ENCODE measurements around the gene CELA2A.

The CELA2A gene

GRCh38 chr1:15456313-15456954 is at the start of gene CELA2A:
CELA2A (plus strand) TSS chr1:15456732; CDS start chr1:15456754, 22 bp downstream.
- DNase-seq (ENCODE audit: low spot score) = no peak

GRCh38 chr1:15407580-15407979 is 49.0 kb upstream of the CELA2A start:
- DNase-seq (ENCODE audit: low spot score) = no peak

DNA sequence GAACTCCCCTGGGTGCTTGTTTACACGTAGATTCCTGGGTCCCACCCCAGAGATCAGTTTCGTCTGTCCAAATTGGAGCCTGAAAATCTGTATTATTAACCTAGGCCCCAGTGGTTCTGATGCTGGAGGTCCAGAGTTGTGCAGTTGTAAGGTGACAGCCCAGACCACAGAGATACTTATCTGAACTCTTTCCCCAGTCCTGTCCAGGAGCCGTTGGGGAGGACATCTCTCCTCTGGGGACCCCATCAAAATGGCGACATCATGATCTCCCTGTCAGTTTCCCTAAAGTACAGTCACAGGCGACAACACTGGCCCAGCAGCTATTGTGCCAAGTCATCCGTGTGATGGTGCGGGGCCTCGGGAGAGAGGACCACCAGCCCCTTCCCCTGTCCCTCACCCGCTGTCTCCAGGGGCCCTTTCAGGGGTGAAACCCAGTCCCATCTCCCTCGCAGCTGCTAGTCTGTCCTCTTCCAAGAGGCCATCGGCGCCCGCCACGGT is 47.6 kb upstream of the CELA2A start:
- no peak for DNase-seq (ENCODE audit: low spot score)

- peak; percentile 90 for DNase-seq (ENCODE audit: low spot score)
Measured at GRCh38 chr1:15409388-15410222, 46.9 kb upstream of the CELA2A start, which contains the start of gene EFHD2. EFHD2 (plus strand) TSS chr1:15409888; CDS start chr1:15409972, 84 bp downstream.

- no peak for DNase-seq (ENCODE audit: low spot score)
Measured at GRCh38 chr1:15410223-15410883, 46.2 kb upstream of the CELA2A start.

DNA sequence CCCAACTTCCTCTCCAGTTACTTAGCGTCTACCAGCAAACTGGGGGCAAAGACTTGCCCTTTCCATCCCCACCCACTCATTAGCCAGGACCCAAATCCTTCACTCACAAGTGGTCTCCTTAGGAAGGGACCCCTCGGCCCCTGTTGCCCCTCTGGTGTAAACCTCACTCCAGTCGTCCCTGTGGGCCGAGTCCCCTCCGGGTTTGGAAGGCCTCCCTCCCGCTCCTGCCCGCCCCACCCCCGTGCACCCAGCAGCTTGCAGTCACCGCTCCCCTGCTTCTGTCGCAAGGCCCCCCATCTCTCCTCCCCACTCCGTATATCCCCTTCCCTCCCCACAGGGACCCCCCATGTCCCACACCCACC is 45.7 kb upstream of the CELA2A start:
- DNase-seq (ENCODE audit: low spot score) = no peak

GRCh38 chr1:15411593-15412137 is 44.9 kb upstream of the CELA2A start:
- DNase-seq (ENCODE audit: low spot score) = no peak

DNA sequence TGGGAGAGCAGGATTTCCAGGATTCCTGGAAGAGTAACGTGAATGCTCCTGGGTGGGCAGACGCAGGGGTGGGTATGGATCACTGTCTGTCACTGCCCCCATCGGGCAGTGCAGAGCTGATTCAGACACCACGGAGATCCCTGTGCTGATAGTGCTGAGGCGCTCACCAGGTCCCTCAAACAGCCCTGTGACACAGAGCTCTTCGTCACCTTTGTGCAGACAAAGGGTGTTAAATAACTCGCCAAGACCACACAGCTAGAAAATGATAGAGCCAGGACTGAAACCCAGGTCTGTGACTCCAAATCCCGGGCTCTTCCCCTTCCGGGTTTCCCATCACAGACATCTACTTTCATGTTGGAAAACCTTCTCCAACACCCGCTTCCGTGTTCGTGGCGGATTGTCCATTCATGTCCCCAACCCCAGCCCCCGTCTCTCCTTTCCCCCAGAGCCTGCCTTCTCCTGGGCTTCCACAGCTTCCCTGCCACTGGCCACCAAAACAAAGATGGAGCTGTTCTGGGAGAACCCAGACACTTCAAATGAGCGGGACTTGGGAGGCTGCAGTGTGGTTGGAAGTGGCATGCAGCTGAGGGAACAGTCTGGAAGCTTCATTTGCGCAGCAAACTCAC is 44.2 kb upstream of the CELA2A start:
- no peak for DNase-seq (ENCODE audit: low spot score)

- no peak for DNase-seq (ENCODE audit: low spot score)
Measured at GRCh38 chr1:15412843-15413242, 43.7 kb upstream of the CELA2A start.

DNA sequence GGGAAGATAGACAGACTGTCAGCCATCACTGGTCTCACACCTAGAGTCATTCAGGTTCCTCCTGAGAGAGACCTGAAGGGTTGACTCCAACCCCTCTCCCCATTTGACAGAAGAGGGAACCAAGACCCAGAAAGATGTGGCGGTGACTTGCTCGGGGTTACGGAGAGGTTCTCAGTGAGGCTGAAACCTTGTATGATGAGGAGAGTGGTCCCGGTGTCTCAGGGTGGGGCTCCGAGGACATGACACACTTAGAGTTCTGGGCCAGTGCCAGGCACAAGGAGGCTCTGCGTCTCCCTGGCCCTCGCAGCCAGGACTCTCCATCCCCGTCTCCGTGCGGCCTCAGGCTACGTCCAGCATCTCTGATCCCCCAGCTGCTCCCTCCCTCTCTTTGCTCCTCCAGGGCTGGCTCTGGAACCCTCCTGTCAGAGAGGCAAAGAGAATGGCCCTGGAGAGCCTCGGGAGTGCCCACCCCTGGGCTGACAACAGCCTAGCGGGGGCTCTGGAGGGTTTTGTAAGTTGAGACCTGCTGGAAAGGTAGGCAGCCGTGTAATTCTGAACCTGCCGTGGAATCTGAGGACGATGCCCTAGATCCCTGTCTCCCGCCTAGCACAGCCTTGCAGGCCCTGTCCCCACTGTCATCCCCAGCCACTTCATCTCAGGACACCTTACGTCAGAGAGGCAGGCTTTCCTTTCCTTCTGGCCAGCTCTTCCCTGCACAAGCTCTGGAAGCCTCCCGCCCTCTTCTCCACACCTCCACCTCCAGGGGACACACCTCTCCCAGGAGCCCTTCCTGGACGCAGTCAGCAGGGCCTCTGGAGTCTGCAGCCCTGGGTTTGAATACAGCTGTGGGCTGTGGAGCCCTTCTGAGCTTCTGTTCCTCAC is 42.7 kb upstream of the CELA2A start:
- DNase-seq (ENCODE audit: low spot score) = no peak

- DNase-seq (ENCODE audit: low spot score) = no peak
Measured at GRCh38 chr1:15414445-15414983, 42.0 kb upstream of the CELA2A start.

DNA sequence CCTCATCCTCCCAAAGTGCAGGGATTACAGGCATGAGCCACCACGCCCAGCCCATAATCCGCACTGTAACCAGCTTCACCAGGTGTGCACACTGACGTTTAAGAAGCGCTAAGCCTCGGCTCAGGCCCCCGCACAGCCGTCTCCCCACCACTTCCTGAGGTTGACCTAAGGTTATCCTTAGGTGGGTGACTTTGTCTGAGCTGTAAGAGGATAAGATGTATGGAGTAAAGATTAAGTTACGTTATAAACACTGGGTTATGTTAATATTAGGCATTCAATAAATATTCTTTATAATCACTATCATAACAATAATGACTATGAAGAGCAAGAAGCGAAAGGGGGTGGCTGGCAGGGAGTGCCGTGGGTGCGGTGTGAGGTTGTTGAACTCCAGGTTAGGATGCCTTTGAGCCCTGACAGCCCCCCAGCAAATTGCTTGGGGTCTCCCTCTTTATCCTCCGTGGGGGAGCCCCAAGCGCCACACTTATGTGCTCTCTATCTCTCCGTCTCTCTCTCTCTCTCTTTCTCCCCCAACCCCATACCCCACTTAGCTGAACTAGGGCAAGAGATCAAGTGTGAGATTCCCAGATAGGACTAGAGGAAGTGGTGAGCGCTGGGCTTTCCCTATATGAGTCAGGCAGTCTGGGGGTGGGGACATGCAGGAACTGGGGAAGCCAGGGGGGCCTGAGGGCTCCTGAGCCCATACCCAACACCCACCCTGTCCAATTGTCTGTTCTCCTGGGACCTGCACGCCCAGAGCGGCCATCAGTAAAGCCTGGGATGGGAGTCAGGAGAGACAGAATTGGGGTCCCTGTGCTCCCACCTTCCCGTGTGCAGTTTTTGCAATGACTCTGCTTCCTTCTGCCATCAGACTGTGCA is 39.2 kb upstream of the CELA2A start:
- DNase-seq (ENCODE audit: low spot score) = peak; percentile 79

DNA sequence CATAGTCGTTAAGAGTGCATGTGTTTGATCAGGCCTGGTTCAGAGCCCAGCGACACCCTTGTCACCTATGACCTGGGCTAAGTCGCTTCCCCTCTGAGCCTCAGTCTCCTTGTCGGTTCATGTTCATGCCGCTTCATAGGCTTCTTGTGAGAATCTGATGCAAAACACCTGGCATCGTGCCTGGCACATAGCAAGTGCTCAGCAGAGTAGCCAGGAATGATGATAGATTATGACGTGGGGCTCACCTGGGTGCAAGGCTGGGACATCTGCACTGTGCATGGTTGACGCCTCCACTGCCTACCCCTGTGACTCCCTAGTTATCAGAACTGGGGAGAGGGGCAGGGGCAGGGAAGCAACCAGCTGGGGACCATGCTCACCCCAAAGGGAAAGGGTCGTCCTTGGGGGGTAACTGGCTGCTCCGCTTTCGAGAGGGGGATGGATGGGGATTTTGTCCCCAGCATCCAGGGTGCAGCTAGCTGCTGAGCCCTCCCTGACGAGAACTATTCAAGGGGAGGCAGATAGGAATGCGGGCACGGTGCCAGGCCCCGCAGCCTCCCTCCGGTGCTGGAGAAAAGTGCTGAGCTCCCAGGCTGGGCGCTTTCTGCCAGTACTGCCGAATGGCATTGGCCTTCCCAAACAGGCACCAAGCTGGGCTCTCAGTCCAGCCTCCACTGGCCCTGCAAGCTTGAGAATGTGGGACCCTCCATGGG is 37.6 kb upstream of the CELA2A start:
- DNase-seq (ENCODE audit: low spot score) = no peak

- no peak for DNase-seq (ENCODE audit: low spot score)
Measured at GRCh38 chr1:15420853-15421465, 35.6 kb upstream of the CELA2A start.

DNA sequence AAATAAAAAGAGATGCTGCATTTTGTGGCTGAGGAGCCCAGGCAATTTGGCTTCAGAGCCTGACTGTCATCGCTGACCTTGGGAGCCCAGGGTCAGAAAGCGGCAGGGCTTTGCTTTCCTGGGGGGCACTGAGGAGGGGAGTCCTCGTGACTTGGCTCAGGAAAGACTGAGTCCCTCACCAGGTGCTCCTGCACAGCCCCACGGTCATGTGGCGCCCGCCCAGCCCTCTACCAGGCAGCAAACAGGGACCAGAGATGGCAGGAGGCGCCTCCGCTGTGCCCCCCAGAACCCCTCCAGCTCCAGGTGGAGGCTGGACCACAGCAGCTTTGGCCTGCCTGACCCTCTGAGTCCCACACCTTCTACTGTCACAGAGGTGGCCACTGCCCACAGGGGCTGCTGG is 33.7 kb upstream of the CELA2A start:
- DNase-seq (ENCODE audit: low spot score) = no peak

GRCh38 chr1:15423355-15424077 is 33.0 kb upstream of the CELA2A start:
- DNase-seq (ENCODE audit: low spot score) = no peak

DNA sequence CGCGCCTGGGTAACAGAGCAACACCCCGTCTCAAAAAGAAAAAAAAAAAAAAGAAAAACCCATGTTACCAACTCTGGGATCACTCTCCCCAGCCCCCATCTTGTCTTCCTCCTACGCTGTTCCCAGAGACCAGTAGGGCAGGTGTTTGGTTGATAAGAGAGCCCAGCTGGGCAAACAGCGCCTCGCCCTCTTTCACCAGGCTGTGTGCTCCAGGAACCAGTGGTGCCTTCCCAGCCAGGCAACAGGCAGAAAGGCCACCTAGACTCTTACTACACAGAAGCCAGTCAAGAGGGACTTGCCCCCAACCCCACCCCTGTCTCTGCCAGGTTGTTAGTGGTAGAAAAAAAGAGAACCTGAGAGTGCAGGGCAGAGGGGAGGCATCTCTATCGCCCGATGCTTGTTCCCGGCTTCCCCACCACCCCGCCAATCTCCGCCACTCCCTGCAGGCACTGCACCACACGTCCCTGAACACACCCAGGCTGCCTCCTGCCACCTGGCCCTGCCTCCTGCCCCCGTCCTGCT is 32.3 kb upstream of the CELA2A start:
- no peak for DNase-seq (ENCODE audit: low spot score)

- DNase-seq (ENCODE audit: low spot score) = no peak
Measured at GRCh38 chr1:15424981-15425380, 31.6 kb upstream of the CELA2A start.
